Measurements from ENCODE around the gene CX3CL1. TPM values are rescaled to one million over a fixed set of nuclear protein-coding genes. Genes with fewer than 3 reads are reported as not detected.
"Not testable (repeated sequence)": the region's sequence is repeated elsewhere in the genome, so short reads cannot be mapped to it uniquely, and the experiment has no call there.

The CX3CL1 gene
- polyA plus RNA-seq, 1 donor from 2014 or later = 4.9 TPM

DNA sequence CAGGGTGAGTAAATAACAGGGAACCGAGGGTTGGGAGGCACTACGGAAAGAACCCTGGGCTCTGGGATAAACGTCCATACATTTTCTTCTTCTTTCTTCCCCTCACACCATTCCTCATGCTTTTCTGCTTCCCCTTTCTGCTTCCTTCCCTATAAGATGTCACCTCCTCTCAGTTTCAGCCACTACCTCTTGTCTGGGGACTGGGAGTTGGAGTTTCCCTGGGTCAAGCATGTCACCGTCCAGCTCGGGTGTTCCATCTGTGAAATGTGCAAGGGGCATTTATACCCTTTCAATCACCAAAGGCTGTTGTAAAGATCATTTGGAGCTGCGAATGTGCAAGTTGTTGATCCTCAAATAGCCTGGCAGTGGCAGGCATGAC lies 31.2 kb upstream of the CX3CL1 start:
- no peaks in the 10 kb centered on the region for H3K27me3 ChIP-seq (ENCODE audit: insufficient read depth, low read depth, low read length)
- H3K9me2 ChIP-seq (ENCODE audit: insufficient read depth, low read length) = no peaks in the 10 kb centered on the region
- no peak overlapping the region for H3K4me3 ChIP-seq (ENCODE audit: low read length)
- no peak overlapping the region for H2AFZ ChIP-seq (ENCODE audit: low read depth, low read length)
- no peaks in the 10 kb centered on the region for H4K20me1 ChIP-seq (ENCODE audit: insufficient read depth)
- H3K79me2 ChIP-seq (replicated peaks; ENCODE audit: insufficient read depth, low read length) = no peaks in the 10 kb centered on the region
- H3K9ac ChIP-seq (ENCODE audit: low read length) = no peak overlapping the region
- H3K9me3 ChIP-seq (ENCODE audit: low read length) = no peaks in the 10 kb centered on the region
- H3K4me2 ChIP-seq (ENCODE audit: low read length) = no peak overlapping the region
- TF ChIP-seq POLR2AphosphoS5 (IDR thresholded peaks at IDR 0.05) = no peak
- TF ChIP-seq RAD21 (conservative IDR thresholded peaks at IDR 0.05) = no peak
- TF ChIP-seq SMC3 (conservative IDR thresholded peaks at IDR 0.05; ENCODE audit: poor library complexity) = no peak
- TF ChIP-seq, protein P1, sequence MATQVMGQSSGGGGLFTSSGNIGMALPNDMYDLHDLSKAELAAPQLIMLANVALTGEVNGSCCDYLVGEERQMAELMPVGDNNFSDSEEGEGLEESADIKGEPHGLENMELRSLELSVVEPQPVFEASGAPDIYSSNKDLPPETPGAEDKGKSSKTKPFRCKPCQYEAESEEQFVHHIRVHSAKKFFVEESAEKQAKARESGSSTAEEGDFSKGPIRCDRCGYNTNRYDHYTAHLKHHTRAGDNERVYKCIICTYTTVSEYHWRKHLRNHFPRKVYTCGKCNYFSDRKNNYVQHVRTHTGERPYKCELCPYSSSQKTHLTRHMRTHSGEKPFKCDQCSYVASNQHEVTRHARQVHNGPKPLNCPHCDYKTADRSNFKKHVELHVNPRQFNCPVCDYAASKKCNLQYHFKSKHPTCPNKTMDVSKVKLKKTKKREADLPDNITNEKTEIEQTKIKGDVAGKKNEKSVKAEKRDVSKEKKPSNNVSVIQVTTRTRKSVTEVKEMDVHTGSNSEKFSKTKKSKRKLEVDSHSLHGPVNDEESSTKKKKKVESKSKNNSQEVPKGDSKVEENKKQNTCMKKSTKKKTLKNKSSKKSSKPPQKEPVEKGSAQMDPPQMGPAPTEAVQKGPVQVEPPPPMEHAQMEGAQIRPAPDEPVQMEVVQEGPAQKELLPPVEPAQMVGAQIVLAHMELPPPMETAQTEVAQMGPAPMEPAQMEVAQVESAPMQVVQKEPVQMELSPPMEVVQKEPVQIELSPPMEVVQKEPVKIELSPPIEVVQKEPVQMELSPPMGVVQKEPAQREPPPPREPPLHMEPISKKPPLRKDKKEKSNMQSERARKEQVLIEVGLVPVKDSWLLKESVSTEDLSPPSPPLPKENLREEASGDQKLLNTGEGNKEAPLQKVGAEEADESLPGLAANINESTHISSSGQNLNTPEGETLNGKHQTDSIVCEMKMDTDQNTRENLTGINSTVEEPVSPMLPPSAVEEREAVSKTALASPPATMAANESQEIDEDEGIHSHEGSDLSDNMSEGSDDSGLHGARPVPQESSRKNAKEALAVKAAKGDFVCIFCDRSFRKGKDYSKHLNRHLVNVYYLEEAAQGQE (IDR thresholded peaks at IDR 0.05; ENCODE audit: borderline replicate concordance) = no peak
- TF ChIP-seq EZH2 (IDR thresholded peaks at IDR 0.05; ENCODE audit: borderline replicate concordance, insufficient read depth, low read length, poor library complexity, severe bottlenecking) = no peak
- TF ChIP-seq, protein P2, sequence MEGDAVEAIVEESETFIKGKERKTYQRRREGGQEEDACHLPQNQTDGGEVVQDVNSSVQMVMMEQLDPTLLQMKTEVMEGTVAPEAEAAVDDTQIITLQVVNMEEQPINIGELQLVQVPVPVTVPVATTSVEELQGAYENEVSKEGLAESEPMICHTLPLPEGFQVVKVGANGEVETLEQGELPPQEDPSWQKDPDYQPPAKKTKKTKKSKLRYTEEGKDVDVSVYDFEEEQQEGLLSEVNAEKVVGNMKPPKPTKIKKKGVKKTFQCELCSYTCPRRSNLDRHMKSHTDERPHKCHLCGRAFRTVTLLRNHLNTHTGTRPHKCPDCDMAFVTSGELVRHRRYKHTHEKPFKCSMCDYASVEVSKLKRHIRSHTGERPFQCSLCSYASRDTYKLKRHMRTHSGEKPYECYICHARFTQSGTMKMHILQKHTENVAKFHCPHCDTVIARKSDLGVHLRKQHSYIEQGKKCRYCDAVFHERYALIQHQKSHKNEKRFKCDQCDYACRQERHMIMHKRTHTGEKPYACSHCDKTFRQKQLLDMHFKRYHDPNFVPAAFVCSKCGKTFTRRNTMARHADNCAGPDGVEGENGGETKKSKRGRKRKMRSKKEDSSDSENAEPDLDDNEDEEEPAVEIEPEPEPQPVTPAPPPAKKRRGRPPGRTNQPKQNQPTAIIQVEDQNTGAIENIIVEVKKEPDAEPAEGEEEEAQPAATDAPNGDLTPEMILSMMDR (IDR thresholded peaks at IDR 0.05; ENCODE audit: poor library complexity, severe bottlenecking) = no peak
- no peak for TF ChIP-seq EP300 (conservative IDR thresholded peaks at IDR 0.05; ENCODE audit: poor library complexity, severe bottlenecking)
- TF ChIP-seq TAF1 (IDR thresholded peaks at IDR 0.05; ENCODE audit: low read depth) = no peak
- no peak for TF ChIP-seq MXI1 (conservative IDR thresholded peaks at IDR 0.05; ENCODE audit: poor library complexity, severe bottlenecking)
- no peaks in the 10 kb centered on the region for H3K36me3 ChIP-seq (ENCODE audit: insufficient read depth, low read length)
- no peak overlapping the region for H3K27ac ChIP-seq (ENCODE audit: low read length)
- no peaks in the 10 kb centered on the region for H3F3A ChIP-seq (ENCODE audit: insufficient read depth, low read length, poor library complexity, severe bottlenecking)

DNA sequence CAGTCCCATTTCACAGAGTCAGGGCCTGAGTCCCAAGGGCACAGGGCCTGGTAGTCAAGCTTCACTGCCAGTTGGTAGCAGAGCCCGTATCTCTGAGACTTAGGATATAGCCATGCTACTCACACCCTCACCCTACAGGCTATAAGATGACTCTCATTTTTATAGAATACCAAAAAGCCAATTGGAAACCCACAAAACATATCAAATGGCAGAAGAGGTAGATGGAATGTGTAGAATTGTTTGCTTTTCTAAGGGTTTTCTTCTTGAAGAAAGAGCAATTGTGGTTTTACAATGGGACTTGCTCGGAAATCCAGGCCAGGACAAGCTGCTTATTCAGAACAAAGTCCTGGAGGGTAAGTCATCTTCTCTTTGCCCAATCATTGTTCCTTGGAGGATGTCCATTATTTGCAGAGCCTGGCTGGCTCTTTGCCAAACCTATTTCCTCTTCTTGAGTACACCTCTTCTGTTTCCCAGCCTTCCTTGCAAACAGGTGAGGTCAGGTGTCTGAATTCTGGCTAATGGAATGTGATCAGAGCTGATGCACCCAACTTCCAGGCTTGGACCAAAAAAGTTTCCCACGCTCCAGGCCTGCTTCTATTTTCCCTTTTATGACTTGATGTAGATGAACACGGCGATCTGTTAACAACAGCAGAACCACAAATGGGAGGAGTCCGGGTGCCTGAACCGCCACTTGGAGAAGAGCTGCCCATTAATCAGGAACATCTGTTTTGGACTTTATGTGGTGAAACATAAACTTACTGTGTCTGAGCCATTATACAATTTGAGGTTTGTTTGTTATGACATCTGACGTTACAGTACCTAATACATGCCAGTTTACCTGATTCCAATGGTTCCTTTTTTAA lies 30.6 kb upstream of the CX3CL1 start:
- no peak overlapping the region for H3K4me2 ChIP-seq (ENCODE audit: low read length)
- TF ChIP-seq RAD21 (conservative IDR thresholded peaks at IDR 0.05) = no peak
- TF ChIP-seq MXI1 (conservative IDR thresholded peaks at IDR 0.05; ENCODE audit: poor library complexity, severe bottlenecking) = no peak
- TF ChIP-seq SMC3 (conservative IDR thresholded peaks at IDR 0.05; ENCODE audit: poor library complexity) = no peak
- TF ChIP-seq POLR2AphosphoS5 (IDR thresholded peaks at IDR 0.05) = no peak
- no peak for TF ChIP-seq TAF1 (IDR thresholded peaks at IDR 0.05; ENCODE audit: low read depth)
- no peak for TF ChIP-seq EP300 (conservative IDR thresholded peaks at IDR 0.05; ENCODE audit: poor library complexity, severe bottlenecking)
- TF ChIP-seq EZH2 (IDR thresholded peaks at IDR 0.05; ENCODE audit: borderline replicate concordance, insufficient read depth, low read length, poor library complexity, severe bottlenecking) = no peak
- TF ChIP-seq, protein P2 (IDR thresholded peaks at IDR 0.05; ENCODE audit: poor library complexity, severe bottlenecking) = no peak
- TF ChIP-seq, protein P1 (IDR thresholded peaks at IDR 0.05; ENCODE audit: borderline replicate concordance) = no peak
- H3K79me2 ChIP-seq (replicated peaks; ENCODE audit: insufficient read depth, low read length) = no peaks in the 10 kb centered on the region

DNA sequence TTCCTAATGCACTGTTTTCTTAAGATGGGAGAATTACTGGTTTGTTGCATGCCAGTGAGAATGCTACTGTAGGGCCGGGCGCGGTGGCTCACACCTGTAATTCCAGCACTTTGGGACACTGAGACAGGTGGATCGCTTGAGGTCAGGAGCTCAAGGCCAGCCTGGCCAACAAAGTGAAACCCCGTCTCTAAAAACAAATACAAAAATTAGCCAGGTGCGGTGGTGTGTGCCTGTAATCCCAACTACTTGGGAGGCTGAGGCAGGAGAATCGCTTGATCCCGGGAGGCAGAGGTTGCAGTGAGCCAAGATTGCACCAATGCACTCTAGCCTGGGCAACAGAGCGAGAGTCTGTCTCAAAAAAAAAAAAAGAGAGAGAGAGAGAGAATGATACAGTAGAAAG lies 29.7 kb upstream of the CX3CL1 start:
- not testable (repeated sequence) for H3K27me3 ChIP-seq (ENCODE audit: insufficient read depth, low read depth, low read length); H3K9ac ChIP-seq (ENCODE audit: low read length); H3K9me3 ChIP-seq (ENCODE audit: low read length); H3K4me2 ChIP-seq (ENCODE audit: low read length); H2AFZ ChIP-seq (ENCODE audit: low read depth, low read length); H3K79me2 ChIP-seq (replicated peaks; ENCODE audit: insufficient read depth, low read length); H3K9me2 ChIP-seq (ENCODE audit: insufficient read depth, low read length); H3F3A ChIP-seq (ENCODE audit: insufficient read depth, low read length, poor library complexity, severe bottlenecking); H3K4me3 ChIP-seq (ENCODE audit: low read length); H4K20me1 ChIP-seq (ENCODE audit: insufficient read depth); H3K36me3 ChIP-seq (ENCODE audit: insufficient read depth, low read length); H3K27ac ChIP-seq (ENCODE audit: low read length)

More for the DNA sequence above, 30.6 kb upstream of the CX3CL1 start:
- Histone ChIP-seq H2AFZ (ENCODE audit: low read depth, low read length) (no peak overlapping the region), H3K4me3 (ENCODE audit: low read length) (no peak overlapping the region), H3K9me2 (ENCODE audit: insufficient read depth, low read length) (no peaks in the 10 kb centered on the region), H4K20me1 (ENCODE audit: insufficient read depth) (no peaks in the 10 kb centered on the region), H3K36me3 (ENCODE audit: insufficient read depth, low read length) (no peaks in the 10 kb centered on the region), H3K27me3 (ENCODE audit: insufficient read depth, low read depth, low read length) (no peaks in the 10 kb centered on the region), H3F3A (ENCODE audit: insufficient read depth, low read length, poor library complexity, severe bottlenecking) (no peaks in the 10 kb centered on the region), H3K9me3 (ENCODE audit: low read length) (no peaks in the 10 kb centered on the region), H3K27ac (ENCODE audit: low read length) (no peak overlapping the region), H3K9ac (ENCODE audit: low read length) (no peak overlapping the region)

Measured in neural cell (in vitro differentiated cells).